Left kidney (tissue), 2 donors: ENCODE data around the gene LCAT. TPM values are rescaled to one million over a fixed set of nuclear protein-coding genes. Genes with fewer than 3 reads are reported as not detected.
"Not testable (repeated sequence)": the region's sequence is repeated elsewhere in the genome, so short reads cannot be mapped to it uniquely, and the experiment has no call there.

Experiments
- DNase-seq: peaks from one replicate; pipeline ENCODE4 v3.0.0-alpha.2; 2013
- polyA plus RNA-seq: library from polyadenylated mRNA; unstranded; fragments of 120-200 nt; gene quantifications from one replicate; pipeline ENCODE4 v1.2.1, GENCODE V29; 2013; ENCODE audit not compliant: insufficient read length

The LCAT gene
- polyA plus RNA-seq, 1 donor: 21.9 TPM

DNA sequence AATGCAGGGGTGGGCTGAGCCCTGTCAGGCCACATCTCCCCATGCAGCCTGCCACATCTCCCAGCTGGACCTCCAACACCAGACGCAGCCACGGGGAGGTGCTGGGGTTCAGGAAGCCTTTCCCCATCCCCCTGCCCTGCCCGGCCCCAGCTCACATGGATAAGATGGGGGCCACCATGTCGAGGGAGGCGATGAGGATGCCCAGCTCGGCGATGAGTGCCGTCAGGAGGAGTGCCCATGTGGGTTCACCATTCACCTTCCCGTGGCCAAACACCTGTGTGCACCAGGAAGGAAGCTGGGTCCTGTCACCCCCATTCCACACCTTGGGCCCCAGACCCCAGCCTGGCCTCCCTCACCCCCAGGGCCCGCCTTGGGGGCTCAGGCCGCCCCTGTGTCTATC, 5.7 kb upstream of the LCAT start:
- no peak for DNase-seq

DNA sequence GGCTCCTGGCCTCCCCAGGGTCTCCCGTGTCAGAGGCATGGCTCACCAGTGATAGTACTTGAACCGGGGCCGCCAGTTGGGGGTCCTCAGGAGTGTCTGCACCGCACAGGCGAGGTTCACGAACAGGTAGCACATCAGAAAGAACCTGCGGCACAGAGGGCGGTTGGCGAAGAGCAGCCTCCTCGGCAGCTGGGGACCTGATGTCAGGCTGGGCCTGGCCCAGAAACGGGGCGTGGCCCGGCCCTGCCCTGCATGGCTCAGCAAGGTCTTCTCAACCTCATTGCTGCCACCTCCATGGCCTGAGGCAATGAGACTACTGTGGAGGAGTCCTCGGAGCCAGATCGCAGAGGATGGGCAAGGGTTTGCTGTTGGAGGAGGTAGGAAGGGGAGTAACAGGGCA, 4.1 kb upstream of the LCAT start:
- DNase-seq: no peak

DNA sequence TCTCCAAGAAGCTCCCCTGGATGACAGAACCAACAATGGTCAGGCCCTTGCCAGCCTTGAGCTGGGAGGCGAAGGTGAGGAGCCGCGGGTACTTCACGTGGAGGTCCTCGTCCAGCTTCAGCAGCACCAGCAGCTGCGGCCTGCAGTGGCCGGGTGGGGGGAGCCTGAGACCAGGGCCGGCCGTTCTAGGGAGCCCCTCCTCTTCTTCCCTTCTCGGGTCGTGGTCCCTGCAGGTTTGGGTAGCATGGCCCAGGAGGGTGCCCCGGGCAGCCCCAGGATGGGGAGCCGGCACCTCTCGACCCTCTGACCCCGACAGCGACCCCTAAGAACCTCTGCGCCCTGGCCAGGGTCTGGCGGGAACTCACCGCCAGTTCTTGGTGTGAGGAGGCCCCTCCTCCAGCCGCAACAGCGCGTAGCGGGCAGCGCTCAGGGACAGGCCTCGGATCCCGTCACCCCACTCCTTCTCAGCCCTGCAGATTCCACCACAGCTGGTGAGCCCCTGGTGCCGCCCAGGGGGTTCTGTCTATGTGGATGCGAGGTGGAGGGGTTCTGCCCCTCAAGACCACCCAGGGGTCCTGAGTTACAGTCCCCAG, 3.1 kb upstream of the LCAT start:
- DNase-seq: no peak

DNA sequence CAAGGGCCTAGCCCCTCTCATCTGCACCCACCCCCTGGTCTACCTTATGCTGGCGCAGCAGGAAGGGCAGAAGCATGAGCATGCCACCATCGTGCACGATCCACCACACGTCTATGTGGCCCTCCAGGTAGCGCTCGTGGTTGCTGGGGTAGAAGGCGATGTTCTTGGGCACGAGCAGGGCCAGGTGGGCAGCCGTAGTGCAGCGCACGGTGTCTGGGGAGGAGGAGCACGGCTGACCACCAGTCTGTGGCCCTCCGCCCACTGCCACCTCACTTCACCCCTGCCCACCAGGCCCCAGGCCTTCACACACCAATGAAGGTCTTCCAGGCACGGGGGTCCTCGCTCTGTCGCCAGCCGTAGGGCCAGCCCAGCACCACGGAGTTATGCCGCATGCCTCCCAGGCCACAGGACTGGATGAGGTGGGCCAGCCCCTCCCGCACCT, 2.2 kb upstream of the LCAT start:
- DNase-seq: no peak

DNA sequence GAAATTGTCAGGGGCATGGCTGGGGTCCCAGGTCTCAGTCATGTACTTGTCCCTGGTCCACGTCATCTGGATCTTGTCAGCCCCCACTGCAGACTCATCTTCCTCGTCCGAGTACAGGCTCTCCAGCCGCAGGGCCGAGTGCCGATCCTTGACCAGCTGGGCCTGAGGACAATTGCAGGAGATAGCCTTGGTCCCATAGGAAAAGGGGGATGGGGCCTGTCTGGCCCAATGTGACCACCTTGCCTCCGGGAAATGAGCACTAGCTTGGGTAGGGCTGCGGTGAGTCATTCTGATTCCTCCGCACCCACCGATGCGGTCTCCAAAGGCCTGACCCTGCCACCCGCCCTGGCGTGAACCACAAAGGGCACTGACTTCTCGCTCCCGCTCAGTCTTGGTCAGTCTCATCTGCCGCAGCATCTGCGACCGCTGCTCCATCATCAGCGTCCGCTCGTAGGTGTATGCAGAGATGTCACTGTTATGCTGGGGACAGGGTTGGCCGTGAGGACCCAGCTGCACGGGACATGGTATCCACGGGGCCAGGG, 1.5 kb upstream of the LCAT start:
- no peak for DNase-seq

DNA sequence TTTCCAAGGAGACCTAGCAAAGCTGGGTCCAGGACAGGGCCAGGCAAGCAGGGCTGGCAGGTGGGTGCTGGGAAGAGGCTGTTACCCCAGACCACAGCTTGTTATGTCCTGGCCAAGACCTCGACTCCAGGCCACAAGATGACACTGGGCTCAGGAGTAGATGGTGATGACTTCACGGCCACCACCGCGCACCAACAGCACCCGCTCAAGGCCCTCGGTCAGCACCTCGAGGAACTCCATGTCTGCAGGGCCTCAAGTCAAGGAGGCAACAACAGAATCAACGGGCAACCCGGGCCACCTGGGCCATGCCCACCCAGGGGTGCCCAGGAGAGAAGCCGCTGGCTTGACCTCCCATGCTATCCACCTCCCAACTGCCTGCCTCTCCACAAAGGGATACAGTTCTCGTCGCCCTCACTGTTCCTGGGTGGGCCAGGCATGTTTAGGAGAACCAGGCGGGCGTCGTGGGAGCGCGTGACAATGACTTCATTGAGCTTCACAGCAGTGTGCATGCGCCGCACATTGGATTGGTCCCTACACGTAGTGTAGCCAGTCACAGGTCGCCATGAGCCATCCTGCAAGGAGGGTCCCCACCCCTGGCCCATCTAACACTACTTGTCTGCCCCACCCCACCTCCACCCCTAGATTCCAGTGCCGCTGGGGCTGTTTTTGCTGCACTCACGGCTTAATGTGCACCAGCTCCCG, 921 bp upstream of the LCAT start:
- no peak for DNase-seq

DNA sequence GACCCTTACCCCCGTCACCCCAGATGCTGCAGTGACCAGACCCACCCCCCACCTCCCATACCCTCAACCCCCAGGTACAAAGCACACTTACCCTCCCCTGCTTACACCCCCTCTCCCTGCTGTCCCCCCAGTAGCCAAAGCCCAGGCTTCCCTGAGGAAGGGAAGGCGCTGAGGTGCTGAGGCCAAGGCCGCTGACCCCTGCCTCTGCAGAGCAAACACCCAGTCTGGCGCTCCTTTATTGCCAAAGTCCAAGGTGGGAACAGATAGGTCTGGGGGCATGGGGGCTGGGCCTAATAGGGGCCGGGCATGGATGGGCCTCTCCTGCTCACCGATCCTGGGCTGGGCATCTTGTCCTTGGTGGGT, 683 bp downstream of the LCAT start:
- no peak for DNase-seq

DNA sequence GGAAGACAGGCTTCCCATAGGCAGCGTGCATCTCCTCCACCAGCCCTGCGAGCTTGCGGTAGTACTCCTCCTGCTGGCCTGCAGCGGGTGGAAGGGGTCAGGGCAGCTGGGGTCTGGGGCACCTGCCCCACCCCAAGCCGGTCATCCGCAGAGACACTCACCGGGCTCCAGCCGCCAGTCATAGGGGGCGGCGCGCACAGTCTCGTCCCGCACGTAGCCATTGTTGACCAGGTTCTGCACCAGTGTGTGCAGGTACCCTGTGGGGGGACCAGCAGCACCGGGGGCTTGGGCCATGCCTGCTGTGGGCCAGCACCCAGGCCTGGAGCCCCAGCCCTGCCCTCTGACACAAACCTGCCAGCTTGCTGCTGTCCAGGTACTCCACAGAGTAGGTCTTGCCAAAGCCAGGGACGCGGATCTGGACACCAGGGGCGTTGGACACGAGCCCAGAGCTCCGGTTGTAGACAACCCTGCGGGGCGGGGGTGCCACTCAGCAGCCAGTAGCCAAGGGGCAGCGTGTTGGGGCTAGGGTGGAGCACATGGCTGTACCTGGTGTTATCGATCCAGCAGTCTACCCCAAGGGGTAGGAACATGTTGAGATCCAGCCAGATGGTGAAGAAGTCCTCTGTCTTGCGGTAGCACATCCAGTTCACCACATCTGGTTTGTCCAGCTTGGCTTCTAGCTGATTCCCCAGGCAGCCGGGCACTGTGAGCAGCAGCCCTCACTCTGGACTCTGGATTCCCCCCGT, 1.2 kb downstream of the LCAT start:
- DNase-seq: no peak

DNA sequence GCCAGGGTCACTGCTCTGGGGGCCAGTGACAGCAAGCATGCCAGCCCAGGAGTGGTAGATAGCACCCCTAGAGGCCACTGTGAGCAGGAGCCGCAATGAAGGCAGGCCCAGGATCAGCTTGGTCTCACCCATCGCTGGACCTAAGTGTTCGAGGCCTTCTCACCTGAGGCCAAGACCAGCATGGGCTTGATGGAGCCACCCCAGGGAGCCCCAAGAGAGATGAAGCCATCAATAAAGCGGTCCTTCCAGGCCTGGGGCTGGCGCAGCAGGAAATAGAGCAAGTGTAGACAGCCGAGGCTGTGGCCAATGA, 1.8 kb downstream of the LCAT start:
- DNase-seq: no peak

DNA sequence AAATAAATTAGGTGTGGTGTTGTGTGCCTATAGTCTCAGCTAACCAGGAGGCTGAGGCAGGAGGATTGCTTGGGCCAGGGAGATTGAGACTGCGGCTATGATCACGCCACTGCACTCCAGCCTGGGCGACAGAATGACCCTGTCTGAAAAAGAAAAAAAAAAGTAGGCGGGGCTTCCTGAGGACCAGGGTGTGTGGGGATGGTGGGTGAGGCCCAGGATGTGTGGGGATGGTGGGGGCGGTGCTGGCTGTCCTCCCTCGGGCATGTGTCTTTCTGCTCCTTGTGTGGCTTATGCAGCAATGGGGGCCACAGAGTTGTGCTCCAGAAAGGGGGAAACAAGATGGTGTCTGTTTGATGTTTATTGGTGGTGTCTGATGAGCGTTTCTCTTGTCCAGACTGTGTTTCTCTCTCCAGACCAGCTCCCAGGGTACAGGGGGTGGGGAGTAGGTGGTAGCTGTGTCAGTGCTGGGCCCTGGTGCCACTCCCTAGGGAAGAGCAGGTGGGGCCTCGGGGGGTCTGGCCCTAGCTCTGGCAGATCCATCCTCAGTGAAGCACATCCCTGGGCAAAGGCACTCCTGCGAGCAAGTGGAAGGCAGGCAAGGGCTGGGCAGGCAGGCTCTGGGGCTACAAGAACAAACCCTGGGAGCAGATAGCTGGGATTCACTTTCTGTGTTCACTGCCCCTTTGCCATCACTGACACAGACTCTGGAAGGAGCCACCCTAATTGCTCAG, 2.3 kb downstream of the LCAT start:
- DNase-seq: no peak

DNA sequence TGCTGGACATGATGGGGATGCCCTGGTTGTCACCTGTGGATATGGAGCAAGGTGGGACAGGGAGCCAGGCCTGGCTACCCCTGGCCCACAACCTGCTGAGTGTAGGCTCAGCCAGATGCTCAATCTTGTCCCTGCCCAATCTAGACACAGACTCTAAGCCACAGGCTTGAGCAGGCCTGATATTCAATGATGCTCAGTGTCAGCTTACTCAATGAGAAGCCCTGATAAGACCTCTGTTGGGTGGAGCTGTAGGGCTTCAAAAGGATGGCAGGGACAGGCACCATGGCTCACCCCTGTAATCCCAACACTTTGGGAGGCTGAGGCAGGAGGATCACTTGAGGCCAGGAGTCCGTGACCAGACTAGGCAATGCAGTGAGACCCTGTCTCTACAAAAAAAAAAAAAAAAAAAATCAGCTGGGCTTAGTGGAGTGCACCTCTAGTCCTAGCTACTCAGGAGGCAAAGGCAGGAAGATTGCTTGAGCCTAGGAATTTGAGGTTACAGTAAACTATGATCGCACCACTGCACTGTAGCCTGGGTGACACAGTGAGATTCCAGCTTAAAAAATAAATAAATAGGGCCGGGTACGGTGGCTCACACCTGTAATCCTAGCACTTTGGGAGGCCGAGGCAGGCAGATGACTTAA, 3.4 kb downstream of the LCAT start:
- DNase-seq: no peak

DNA sequence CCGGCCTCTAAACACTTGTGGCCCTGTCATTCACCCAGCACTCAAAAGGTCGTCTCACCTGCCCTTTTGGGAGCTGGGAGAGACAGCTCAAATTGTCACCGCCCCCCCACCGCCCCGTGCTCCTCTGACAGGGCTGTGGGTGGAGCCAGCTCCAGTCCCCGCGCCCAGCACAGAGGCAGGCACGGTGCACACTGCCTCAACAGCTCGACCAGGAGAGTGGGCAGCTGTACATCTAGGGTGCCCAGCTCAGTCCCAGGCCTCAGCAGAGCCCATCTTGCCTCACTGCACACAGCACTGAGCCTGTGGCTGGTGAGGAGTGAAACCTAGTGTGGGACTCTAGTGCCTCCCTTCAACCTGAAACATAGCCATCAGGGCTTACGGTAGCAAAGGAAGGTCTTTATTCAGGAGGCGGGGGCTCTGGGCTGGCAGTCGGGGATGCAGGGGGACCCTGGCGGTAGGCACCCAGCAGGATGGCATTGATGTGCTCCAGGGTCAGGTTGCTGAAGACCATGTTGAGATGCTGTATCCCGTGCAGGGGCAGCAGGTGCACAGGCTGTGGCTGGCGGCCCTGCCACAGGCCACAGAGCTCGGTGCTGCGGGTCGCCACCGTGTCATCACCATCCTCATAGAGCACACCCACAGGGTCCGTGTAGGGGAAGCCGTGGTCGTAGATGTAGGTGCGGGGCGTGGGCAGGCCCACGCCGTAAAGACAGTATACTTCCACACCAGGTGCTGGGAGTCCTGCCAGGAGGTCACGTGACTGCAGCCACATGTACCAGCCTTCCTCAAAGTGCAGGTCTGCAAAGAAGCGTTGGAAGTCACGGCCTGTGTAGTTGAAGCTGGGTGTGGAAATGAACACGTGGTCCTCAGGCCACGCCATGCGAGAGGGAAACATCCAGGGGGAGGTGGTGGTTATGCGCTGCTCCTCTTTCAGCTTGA, 4.1 kb downstream of the LCAT start:
- no peak for DNase-seq

DNA sequence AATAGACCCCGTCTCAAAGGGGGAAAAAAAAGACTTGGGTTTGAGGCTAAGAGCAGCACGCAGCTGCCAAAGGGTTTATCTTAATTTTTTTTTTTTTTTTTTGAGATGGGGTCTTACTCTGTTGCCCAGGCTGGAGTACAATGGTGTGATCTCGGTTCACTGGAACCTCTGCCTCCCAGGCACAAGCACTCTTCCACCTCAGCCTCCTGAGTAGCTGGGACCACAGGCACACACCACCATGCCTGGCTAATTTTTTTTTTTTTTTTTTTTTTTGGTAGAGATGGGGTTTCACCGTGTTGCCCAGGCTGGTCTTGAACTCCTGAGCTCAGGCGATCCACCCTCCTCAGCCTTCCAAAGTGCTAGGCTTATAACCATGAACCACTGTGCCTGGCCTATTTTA, 6.2 kb downstream of the LCAT start:
- DNase-seq: not testable (repeated sequence)

DNA sequence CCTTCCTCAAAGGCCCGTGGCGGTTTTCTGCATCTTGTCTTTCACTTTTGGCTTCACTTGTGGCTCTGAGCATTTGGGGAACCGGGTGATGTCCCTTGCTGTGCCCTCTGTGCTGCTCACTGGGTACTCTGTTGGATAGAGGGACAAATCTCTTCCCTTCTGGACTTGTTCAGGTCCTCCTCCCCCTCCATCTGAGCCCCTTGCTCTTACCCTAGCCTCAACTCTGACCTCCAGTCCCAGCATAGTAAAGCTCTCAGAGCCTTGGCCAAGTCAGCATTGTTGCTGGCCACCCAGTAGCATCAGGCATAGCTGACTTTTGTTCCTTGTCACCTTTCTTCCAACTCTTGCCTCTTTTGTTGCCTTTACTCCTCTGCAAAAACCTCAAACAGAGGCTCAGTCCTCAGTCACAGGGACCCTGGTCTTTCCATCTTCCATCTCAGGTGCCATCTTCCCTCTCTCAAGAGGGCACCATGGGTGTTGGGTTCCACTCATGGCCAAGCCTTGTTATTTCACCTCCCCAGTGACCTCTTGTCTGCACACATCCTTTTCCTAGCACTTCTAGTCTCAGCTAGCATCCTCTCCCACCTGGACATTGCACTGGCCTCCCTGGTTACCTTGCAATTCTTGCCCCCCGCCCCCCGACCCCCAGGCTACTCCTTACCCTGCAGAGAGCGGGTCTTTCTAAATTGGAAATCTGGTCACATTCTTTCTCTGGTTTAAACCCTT, 6.9 kb downstream of the LCAT start:
- peak; percentile 41 for DNase-seq

DNA sequence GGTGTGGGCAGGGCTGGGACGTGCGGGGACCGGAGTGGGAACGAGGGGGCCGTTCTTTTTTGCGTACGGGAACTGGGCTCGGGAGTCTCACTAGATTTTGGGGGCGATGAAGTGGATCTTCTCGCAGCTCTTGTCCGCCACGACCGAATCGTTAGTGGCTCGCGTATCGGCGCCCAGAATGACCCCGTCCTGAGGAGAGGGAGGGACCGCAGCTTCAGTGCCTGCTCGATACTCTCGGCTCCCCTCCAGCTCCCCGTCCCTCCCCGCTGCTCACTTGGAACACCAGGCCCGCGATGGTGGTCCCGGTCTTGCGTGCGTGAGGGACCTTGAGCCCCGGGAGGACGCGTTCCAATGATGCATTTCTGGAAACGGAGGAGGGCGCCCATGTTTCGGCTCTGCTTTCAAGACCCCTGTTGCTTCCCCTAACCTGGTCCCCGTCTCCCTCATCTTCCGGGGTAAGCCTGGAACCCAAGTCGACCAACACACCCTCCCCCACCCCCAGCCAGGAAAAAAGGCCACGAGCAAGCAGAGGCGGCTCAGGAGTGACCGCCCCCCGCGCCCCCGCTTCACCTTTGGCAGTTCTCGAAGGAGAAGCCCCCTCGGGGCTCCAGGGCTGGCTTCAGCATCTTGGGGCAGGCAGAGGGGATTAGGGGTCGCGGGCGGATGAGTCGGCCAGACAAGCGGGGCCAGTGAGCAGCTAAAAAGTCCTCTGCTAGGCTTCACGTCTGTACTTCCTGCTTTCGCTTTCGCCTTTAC, 7.6 kb downstream of the LCAT start, which contains the start of gene PSMB10:
PSMB10 (minus strand) TSS at position 727 of the 756 bp plus-strand sequence; CDS start at position 626, 101 bp downstream.
- DNase-seq: peak; percentile 26

DNA sequence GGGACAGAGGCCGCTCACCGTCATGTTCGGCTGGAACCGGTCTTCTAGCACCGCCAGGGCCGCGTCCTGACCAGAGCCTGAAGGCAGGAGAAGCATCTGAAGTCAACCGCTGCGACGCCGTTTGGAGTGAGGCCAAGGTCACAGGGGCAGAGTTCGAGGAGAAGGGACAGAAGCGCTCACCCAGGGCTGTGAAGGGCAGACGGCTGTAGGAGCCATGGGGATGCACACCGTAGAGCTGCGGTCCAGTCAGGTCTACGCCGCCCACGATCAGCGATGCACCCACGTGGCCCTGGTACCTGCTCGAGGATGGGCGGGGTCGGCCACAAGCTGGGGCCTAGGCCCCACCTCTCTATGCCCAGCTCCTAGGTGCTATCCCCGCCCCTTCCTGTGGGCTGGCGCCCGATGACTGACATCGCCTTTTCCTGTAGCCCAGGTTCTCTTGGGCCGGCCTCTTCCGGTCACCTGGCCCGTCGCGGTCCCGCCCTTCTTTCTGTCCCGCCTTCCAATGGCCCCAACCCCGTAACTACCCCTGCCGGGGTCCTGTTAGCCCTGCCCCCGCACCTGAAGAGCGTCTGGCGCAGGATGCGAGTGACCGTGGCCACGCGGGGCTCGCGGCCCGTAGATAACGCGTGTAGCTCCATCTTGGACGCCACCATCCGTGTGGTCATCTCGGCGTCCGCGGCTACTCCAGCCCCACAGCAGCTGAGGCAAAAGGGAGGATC, 8.4 kb downstream of the LCAT start:
- peak; percentile 95 for DNase-seq

DNA sequence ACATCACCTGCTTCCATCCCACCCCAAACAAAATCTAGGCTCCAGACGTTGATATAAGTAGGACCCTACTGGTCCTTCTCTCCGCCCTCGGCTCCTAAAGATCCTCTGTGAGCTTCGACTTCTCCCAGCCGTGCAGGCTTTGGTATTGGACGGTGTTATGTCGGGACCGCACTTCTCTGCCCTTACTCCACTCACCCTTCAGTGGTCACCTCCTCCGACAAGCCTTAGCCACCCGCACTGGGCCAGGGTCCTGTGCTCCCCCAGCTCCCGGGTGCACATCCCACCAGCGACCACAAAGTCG, 8.9 kb downstream of the LCAT start:
- no peak for DNase-seq

DNA sequence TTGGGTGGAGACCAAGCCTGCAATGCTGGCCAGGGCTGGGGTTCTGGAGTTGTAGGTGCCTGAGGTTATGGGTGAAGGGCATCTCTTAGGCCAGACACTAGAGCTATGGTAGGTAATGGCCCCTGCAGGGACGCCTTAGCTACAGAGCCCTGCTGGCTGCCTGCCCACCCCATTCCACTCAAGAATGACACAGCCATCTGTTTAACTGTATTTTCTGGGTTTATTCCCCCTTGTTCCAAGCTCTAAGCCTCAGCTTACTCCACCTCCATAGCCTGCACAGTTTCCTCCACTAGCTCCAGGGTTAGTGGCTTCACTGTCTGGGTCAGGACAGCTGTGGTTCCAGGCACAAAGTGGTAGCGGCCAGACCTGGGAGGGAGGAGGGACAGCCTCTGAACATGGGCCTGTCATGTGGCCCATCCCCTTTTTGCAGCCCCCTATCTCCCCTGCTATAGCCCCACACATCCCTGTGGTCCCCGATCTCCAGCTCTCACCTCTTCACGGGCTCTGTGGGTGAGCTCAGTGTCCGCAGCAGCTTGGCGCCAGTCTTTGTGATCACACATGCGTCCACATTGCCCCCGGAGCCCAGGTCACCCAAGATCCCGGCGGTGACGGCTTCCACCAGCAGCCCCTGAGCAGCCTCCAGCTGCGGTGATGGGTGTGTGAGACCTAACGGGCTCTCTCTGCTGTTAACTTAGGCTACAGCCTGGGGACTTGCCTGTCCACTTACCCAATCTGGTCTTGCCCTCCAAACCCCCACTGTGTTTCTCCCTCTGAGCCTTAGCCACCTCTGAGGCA, 9.4 kb downstream of the LCAT start:
- DNase-seq: no peak
